ENCODE results near the gene VMO1.

VMO1 gene

DNA sequence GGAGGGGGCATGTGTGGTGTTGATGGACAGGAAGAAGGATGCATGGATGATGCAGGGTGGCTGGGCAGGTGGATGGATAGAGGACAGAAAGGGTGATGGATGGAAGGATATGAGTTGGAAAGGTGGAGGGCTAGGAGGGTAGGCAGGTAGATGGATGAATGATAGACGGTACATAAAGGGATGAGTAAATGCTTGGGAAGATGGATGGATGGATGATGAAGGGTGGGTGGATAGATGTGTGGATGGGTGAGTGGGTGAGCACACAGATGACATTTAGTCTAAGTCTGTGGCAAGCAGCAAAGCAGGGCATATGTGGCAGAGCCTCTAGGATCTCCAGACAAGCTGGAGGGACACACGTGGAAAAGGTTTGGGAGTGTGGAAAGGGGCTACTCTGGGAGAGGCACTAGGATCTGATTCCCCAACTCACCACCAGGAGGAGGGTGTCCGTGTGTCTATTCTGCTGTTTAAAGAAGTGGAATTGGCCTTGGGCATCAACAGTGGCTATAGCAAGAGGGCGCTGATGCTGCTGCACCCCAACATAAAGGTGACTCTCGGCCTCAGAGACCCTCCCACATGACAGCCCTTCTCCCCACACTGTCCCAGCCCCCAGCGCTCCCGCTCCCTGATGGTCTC is 29.0 kb upstream of the VMO1 start:
- Histone ChIP-seq H3K36me3 (ENCODE audit: control insufficient read depth, insufficient read depth, low read length) (peaks cover 59% of the 10 kb centered on the region), H3K27ac (ENCODE audit: low read depth, low read length) (no peak overlapping the region), H3K9me3 (ENCODE audit: control insufficient read depth, insufficient read depth, low read length) (no peaks in the 10 kb centered on the region), H3K4me1 (ENCODE audit: control insufficient read depth, insufficient read depth, low read length) (no peaks in the 10 kb centered on the region), H3K27me3 (ENCODE audit: control insufficient read depth, insufficient read depth, low read length) (no peaks in the 10 kb centered on the region), H3K4me3 (ENCODE audit: low read depth, low read length) (no peak overlapping the region), H3K9ac (ENCODE audit: low read depth, low read length) (no peak overlapping the region)

DNA sequence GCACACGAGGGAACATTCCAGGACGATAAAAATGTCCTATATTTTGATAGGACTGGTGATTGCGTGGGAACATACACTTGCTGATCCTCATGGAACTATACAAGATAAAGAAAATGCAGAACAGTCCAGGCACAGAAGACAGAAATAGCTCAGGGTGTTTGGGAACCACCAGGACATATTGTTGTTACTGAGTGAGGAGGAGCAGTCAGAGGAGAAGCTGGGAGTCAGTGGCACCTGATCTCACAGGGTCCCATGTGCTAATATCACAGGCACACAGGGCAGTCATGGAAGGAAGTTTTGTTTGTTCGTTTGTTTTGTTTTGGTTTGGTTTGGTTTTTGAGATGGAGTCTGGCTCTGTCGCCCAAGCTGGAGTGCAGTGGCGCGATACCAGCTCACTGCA is 26.5 kb upstream of the VMO1 start:
- H3K4me3 ChIP-seq (ENCODE audit: low read depth, low read length), result no peak overlapping the region
- H3K9ac ChIP-seq (ENCODE audit: low read depth, low read length), result no peak overlapping the region
- H3K36me3 ChIP-seq (ENCODE audit: control insufficient read depth, insufficient read depth, low read length), result peaks cover 63% of the 10 kb centered on the region

DNA sequence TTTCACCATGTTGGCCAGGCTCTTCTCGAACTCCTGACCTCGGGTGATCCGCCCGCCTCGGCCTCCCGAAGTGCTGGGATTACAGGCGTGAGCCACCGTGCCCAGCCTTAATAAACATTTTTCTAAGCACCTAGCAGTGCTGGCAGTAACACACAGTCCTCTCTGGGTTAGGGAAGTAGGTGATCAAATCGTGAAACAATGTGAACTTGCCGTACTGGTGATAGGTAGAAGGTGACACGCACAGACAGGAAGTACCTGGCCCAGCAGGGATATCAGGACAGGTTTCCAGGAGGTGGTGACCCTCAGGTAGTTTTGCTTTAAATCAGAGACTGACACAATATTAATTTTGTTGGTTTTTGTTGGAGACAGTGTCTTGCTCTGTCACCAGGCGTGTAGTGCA is 25.3 kb upstream of the VMO1 start:
- H3K36me3 ChIP-seq (ENCODE audit: control insufficient read depth, insufficient read depth, low read length), result peaks cover 54% of the 10 kb centered on the region
- H3K27me3 ChIP-seq (ENCODE audit: control insufficient read depth, insufficient read depth, low read length), result no peaks in the 10 kb centered on the region
- no peak overlapping the region for H3K27ac ChIP-seq (ENCODE audit: low read depth, low read length)
- H3K9me3 ChIP-seq (ENCODE audit: control insufficient read depth, insufficient read depth, low read length), result no peaks in the 10 kb centered on the region
- peaks cover 7% of the 10 kb centered on the region; the same call in 1 of the 2 replicates for H3K4me1 ChIP-seq (ENCODE audit: control insufficient read depth, insufficient read depth, low read length)
- H3K4me3 ChIP-seq (ENCODE audit: low read depth, low read length), result no peak overlapping the region
- H3K9ac ChIP-seq (ENCODE audit: low read depth, low read length), result no peak overlapping the region

More for the DNA sequence above, 26.5 kb upstream of the VMO1 start:
- H3K27ac ChIP-seq (ENCODE audit: low read depth, low read length), result no peak overlapping the region
- H3K4me1 ChIP-seq (ENCODE audit: control insufficient read depth, insufficient read depth, low read length), result peaks cover 6% of the 10 kb centered on the region; the same call in 1 of the 2 replicates
- H3K27me3 ChIP-seq (ENCODE audit: control insufficient read depth, insufficient read depth, low read length), result no peaks in the 10 kb centered on the region
- no peaks in the 10 kb centered on the region for H3K9me3 ChIP-seq (ENCODE audit: control insufficient read depth, insufficient read depth, low read length)

DNA sequence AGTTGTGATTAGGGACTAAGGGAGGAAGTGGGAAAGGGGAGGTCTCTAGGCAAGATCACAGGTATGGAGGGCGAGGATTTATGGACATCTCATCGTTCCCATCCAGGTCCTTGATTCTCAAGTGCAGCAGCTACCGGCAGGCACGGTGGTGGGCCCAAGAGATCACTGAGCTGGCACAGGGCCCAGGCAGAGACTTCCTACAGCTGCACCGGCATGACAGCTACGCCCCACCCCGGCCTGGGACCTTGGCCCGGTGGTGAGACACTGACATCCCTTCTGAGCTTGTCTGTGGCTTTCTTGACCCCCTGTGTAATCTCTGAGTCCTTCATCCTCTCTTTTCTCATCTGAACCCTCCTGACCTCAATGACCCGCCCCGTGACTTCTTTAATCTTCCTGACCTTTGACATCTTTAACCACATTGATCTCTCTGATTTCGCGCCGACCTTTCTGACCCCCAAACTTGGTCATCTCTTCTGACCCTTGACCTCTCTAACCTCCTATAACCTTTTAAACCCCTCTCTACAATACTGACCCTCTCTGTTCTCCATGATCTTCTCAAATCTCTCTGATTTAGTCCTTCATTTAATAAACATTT is 24.6 kb upstream of the VMO1 start:
- Histone ChIP-seq H3K4me3 (ENCODE audit: low read depth, low read length) (no peak overlapping the region), H3K9ac (ENCODE audit: low read depth, low read length) (no peak overlapping the region), H3K27me3 (ENCODE audit: control insufficient read depth, insufficient read depth, low read length) (no peaks in the 10 kb centered on the region), H3K27ac (ENCODE audit: low read depth, low read length) (no peak overlapping the region), H3K4me1 (ENCODE audit: control insufficient read depth, insufficient read depth, low read length) (peaks cover 7% of the 10 kb centered on the region; the same call in 1 of the 2 replicates), H3K36me3 (ENCODE audit: control insufficient read depth, insufficient read depth, low read length) (peaks cover 48% of the 10 kb centered on the region), H3K9me3 (ENCODE audit: control insufficient read depth, insufficient read depth, low read length) (no peaks in the 10 kb centered on the region)

DNA sequence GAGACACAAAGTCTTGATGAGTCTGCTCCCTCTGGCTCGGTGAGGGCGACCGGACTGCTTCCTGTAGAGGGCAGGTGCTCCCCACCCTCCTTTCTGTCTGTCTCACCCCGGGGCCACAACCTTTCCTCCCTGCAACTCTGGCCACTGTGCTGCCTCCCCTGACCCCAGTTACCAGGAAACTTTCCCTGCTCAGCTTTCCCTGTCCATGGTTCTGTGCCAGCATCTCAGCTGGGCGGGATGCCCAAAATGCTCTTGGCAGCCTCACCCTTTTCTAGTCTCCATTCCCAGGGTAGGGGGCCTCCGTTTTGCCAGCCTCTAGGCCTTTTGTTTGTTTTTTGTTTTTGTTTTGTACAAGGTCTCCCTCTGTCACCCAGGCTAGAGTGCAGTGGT is 22.2 kb upstream of the VMO1 start:
- Histone ChIP-seq H3K9ac (ENCODE audit: low read depth, low read length) (no peak overlapping the region), H3K27me3 (ENCODE audit: control insufficient read depth, insufficient read depth, low read length) (no peaks in the 10 kb centered on the region), H3K4me3 (ENCODE audit: low read depth, low read length) (no peak overlapping the region), H3K27ac (ENCODE audit: low read depth, low read length) (no peak overlapping the region), H3K36me3 (ENCODE audit: control insufficient read depth, insufficient read depth, low read length) (peaks cover 30% of the 10 kb centered on the region), H3K4me1 (ENCODE audit: control insufficient read depth, insufficient read depth, low read length) (peaks cover 7% of the 10 kb centered on the region; the same call in 1 of the 2 replicates), H3K9me3 (ENCODE audit: control insufficient read depth, insufficient read depth, low read length) (no peaks in the 10 kb centered on the region)

DNA sequence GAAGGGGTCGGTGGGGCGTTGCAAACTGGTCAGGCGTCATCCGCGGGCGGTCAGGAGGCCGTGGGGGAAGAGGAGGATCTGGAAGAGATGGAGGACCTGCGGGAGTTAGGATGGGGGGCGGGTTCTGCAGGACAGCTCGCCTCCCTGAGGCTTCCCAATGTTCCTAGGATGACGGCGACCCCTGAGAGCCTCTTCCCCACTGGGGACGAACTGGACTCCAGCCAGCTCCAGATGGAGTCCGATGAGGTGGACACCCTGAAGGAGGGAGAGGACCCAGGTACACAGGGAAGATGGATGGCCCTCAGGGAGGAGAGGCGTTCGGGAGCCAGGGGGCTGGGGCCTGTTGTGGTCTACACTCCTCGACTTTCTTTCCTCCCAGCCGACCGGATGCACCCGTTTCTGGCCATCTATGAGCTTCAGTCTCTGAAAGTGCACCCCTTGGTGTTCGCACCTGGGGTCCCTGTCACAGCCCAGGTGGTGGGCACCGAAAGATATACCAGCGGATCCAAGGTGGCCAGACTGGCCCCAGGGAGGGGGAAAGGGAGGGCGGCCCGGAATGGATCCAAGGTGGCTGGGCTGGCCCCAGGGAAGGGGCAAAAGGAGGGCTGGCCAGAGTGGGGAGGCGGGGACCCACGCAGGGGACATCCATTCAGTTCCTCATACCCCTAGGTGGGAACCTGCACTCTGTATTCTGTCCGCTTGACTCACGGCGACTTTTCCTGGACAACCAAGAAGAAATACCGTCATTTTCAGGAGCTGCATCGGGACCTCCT is 21.6 kb upstream of the VMO1 start:
- Histone ChIP-seq H3K27me3 (ENCODE audit: control insufficient read depth, insufficient read depth, low read length) (no peaks in the 10 kb centered on the region), H3K9ac (ENCODE audit: low read depth, low read length) (no peak overlapping the region), H3K27ac (ENCODE audit: low read depth, low read length) (no peak overlapping the region)

DNA sequence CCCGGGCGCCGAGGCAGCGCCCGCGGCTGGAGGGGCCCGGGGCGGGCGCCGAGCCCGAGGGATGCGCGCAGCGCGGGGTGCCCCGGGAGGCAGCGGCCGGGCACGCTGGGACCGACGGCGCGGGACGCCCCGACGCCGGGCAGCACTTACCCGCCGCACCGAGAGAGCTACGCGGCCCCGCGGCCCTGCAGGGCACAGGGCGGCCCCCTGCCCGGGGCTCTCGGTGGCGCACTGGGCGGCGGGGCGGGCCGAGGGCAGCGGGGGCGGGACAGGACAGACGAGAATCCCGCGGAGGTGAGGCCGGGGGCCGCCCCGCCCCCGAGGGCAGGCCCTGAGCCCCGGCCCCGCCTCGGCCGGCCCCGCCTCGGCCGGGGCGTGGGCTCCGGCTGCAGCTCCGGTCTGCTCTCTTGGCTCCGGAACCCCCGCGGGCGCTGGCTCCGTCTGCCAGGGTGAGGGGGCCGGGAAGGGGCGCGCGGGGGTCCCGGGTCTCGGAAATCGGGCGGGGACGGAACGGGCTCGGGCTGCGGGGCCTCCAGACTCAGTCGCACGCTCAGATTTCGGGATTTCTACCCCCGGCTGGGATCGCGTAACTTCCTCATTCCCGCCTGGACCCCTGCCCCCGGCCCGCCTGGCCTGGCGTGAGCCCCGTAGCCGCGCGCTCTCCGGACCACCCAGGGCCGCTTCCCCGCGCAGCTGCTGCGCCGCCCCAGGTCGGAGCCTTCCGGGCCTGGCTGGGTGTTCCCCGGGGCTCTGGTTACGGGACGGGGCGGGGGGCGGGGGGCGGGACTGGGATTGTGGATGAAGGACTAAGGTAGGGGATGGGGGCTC is 20.8 kb upstream of the VMO1 start, which contains the start of gene PLD2:
Gene PLD2, plus strand, starts transcription at position 376 of the 828 bp plus-strand sequence. CDS start 621 bp downstream, outside the sequence.
- peak within 1 kb of the TSS; percentile 63 for H3K27ac ChIP-seq (ENCODE audit: low read depth, low read length)
- no peaks in the 10 kb centered on the region for H3K9me3 ChIP-seq (ENCODE audit: control insufficient read depth, insufficient read depth, low read length)
- peaks cover 7% of the 10 kb centered on the region; the same call in 1 of the 2 replicates for H3K4me1 ChIP-seq (ENCODE audit: control insufficient read depth, insufficient read depth, low read length)
- H3K9ac ChIP-seq (ENCODE audit: low read depth, low read length), result peak within 1 kb of the TSS; percentile 53; the same call in 1 of the 2 replicates
- peaks cover 30% of the 10 kb centered on the region for H3K36me3 ChIP-seq (ENCODE audit: control insufficient read depth, insufficient read depth, low read length)
- H3K4me3 ChIP-seq (ENCODE audit: low read depth, low read length), result peak within 1 kb of the TSS; percentile 67
- no peaks in the 10 kb centered on the region for H3K27me3 ChIP-seq (ENCODE audit: control insufficient read depth, insufficient read depth, low read length)

More for the DNA sequence above, 21.6 kb upstream of the VMO1 start:
- no peaks in the 10 kb centered on the region for H3K9me3 ChIP-seq (ENCODE audit: control insufficient read depth, insufficient read depth, low read length)
- peak overlapping the region; percentile 67 for H3K4me3 ChIP-seq (ENCODE audit: low read depth, low read length)
- H3K36me3 ChIP-seq (ENCODE audit: control insufficient read depth, insufficient read depth, low read length), result peaks cover 30% of the 10 kb centered on the region
- H3K4me1 ChIP-seq (ENCODE audit: control insufficient read depth, insufficient read depth, low read length), result peaks cover 7% of the 10 kb centered on the region; the same call in 1 of the 2 replicates

DNA sequence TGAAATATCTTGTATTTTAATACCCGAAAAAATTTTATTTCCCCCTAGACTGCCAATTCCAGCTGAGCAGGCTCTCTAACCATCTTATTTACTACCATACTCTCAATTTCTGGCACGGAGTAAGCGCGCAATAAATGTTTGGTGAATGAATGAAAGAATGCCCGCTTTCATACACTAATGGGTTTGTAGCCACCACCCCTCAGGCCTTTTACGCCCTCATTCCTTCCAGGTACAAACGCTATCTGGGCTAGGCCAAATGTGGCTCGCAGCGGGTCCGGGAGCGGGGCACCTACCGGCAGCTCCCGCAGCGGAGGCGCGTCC is 20.3 kb upstream of the VMO1 start:
- Histone ChIP-seq H3K27me3 (ENCODE audit: control insufficient read depth, insufficient read depth, low read length) (no peaks in the 10 kb centered on the region), H3K36me3 (ENCODE audit: control insufficient read depth, insufficient read depth, low read length) (peaks cover 27% of the 10 kb centered on the region), H3K4me1 (ENCODE audit: control insufficient read depth, insufficient read depth, low read length) (peaks cover 7% of the 10 kb centered on the region; the same call in 1 of the 2 replicates), H3K27ac (ENCODE audit: low read depth, low read length) (no peak overlapping the region), H3K4me3 (ENCODE audit: low read depth, low read length) (peak overlapping the region; percentile 67), H3K9ac (ENCODE audit: low read depth, low read length) (peak overlapping the region; percentile 48; the same call in 1 of the 2 replicates), H3K9me3 (ENCODE audit: control insufficient read depth, insufficient read depth, low read length) (no peaks in the 10 kb centered on the region)

DNA sequence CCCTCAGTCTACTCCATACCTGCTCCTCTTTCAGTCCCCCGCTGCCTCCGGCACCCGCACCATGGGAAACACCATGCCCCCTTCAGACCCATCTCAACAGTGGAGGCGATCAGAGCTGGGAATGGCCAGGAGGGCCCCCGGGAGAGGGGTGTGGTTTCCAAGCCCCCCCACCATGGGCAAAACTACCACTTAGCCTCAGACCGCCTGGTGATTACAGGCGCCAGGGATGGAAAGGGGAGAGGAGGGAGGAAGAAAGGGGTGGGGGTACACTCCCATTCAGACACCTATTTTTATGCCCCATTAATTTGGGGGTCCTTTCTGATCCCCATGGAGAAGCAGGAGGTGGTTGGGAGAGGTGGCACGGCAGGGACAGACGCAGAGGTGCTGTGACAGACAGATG is 16.1 kb upstream of the VMO1 start, which contains the start of gene C17orf114:
Gene C17orf114, minus strand, starts transcription at position 101 of the 400 bp plus-strand sequence.
- Histone ChIP-seq H3K27ac (ENCODE audit: low read depth, low read length) (no peak within 1 kb of the TSS), H3K9ac (ENCODE audit: low read depth, low read length) (no peak within 1 kb of the TSS), H3K27me3 (ENCODE audit: control insufficient read depth, insufficient read depth, low read length) (no peaks in the 10 kb centered on the region), H3K4me3 (ENCODE audit: low read depth, low read length) (no peak within 1 kb of the TSS), H3K9me3 (ENCODE audit: control insufficient read depth, insufficient read depth, low read length) (no peaks in the 10 kb centered on the region), H3K36me3 (ENCODE audit: control insufficient read depth, insufficient read depth, low read length) (peaks cover 19% of the 10 kb centered on the region), H3K4me1 (ENCODE audit: control insufficient read depth, insufficient read depth, low read length) (no peaks in the 10 kb centered on the region)

DNA sequence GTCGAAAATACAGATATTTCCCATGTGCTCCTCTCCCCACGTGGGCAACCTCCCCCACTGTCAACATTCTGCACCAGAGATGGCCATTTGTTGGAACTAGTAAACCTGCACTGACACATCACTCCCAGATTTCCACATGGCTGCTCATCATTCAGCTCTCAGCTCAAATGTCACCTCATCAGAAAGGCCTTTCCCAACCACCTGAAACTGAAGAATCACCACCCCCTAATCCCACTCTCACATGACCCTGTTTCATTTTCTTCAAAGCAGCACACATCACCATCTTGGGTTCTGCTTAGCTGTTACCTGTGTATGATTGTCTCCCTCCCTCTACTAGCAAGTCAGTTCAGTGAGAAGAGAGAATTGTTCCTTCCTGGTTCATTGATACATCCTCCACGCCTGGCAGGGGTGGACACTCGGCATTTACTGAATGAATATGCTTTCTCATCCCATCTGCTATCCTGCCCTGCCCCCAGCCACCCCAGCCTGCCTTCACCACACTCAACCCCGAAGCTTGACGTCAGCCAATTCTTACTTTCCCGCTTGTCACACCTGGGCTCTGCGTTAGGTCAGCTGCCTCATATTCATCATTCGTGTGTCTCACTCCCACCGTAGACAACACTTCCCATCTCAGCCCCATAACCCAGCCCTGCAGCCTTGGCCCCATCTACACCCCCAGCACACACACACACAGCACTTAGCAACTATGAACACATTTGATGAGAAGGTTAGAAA is 14.5 kb upstream of the VMO1 start:
- H3K9me3 ChIP-seq (ENCODE audit: control insufficient read depth, insufficient read depth, low read length), result no peaks in the 10 kb centered on the region
- H3K36me3 ChIP-seq (ENCODE audit: control insufficient read depth, insufficient read depth, low read length), result peaks cover 21% of the 10 kb centered on the region
- H3K4me1 ChIP-seq (ENCODE audit: control insufficient read depth, insufficient read depth, low read length), result no peaks in the 10 kb centered on the region
- no peak overlapping the region for H3K27ac ChIP-seq (ENCODE audit: low read depth, low read length)
- H3K4me3 ChIP-seq (ENCODE audit: low read depth, low read length), result no peak overlapping the region
- H3K9ac ChIP-seq (ENCODE audit: low read depth, low read length), result no peak overlapping the region
- H3K27me3 ChIP-seq (ENCODE audit: control insufficient read depth, insufficient read depth, low read length), result no peaks in the 10 kb centered on the region
